PFSK-1 (cell line): ENCODE measurements around the gene JPH2.

ENCODE experiments used
- FOXP2 ChIP-seq: optimal IDR thresholded peaks from 2 replicates; pipeline ENCODE3; 2011; ENCODE audit warnings: borderline replicate concordance, control low read depth, inconsistent platforms; ENCODE audit not compliant: insufficient read depth; ENCODE audit errors: extremely low read length, extremely low read depth
- POLR2AphosphoS5 ChIP-seq: IDR thresholded peaks from 2 replicates; pipeline ENCODE4 v1.6.1; 2012; ENCODE audit warnings: low read depth, mild to moderate bottlenecking, control low read depth, low read length, moderate library complexity
- REST ChIP-seq, 2 experiments: IDR thresholded peaks; 2 replicates each; pipeline versions ENCODE4 v1.6.1 to v1.8.0; 2011 to 2012; ENCODE audit warnings: low read depth in 2 of 2, low read length in 2 of 2, control low read depth in 1 of 2, inconsistent platforms in 1 of 2, mild to moderate bottlenecking in 1 of 2, moderate library complexity in 1 of 2; ENCODE audit not compliant: insufficient read depth in 1 of 2
- SIN3A ChIP-seq: IDR thresholded peaks from 2 replicates; pipeline ENCODE4 v1.6.1; 2012; ENCODE audit warnings: mild to moderate bottlenecking, low read length, moderate library complexity, borderline replicate concordance; ENCODE audit not compliant: insufficient read depth
- TAF1 ChIP-seq: IDR thresholded peaks from 2 replicates; pipeline ENCODE4 v1.6.1; 2012; ENCODE audit warnings: low read length, control low read depth, borderline replicate concordance; ENCODE audit not compliant: insufficient read depth

The JPH2 gene

DNA sequence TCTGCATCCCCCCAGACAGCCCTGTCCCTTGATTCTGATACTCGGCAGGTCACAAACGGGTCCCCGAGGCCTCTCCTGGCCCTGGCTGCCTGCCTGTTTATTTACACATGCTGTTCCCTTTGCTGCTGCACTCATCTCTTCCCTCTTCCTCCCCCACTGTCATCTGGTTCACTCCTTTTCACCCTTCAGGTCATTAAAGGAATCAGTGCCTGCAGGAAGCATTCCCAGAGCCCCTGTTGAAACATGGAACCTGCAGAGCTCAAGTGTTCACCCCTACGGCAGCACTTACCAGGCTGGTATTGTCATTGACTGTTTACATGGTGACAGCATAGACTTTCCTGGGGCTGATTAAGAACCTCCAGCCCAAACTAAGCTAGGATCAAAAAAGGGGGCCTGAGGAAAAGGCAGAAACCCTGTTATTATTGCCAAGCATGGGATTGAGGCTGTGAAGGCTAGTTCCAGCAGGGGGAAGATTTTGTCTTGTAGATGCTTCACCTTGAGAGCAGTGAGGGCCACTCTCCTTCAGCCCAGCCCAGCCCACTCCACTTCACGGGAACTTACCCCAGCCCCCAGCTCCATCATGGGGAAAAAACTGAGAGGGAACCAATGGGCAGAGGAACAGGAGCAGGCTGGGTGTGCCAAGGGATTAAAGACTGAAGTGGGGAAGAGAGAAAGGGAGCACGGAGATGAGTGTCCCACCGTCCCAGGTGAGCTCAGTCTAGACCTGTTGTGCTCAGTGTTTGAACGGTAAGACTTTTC, 73.2 kb downstream of the JPH2 start:
- TF ChIP-seq SIN3A (no peak), REST (IDR thresholded peaks at IDR 0.05; ENCODE audit: insufficient read depth in 1 of 2, low read depth in 2 of 2, low read length in 2 of 2) (no peak), TAF1 (no peak), FOXP2 (no peak), POLR2AphosphoS5 (no peak)

DNA sequence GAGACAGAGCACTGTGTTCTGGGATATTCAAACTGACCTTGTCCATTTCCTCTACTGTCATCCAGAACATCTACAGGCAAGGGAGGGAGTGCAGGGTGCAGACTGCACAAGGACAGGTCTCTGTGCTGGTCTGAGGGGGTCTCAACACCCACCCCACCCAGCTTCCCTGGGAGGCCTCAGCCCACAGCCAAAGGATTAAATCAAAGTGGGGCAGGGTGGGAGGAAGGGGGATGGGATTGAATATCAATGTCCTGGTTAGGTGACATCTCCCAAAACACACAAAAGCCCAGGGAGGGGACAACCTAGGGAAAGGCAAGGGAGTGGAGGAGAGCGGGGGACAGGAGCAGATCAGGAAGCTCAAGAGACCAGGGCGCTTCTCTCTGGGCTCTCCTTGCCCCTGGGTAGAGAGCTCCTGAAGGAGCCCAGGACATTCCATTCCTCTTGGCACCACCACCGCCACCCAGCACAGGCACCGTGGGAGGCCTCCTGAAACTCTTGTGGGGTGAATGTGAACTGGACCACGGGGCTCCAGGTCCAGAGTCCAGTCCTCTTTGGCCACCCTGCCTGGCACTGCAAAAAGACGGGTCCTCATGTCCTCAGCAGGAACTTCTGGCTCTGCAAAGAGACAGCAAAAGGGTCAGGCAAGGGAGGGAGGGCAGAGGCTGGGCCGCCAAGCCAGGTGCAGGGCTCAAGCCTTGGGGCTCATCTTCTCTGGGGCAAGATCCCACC, 73.9 kb downstream of the JPH2 start:
- TF ChIP-seq SIN3A (no peak), TAF1 (no peak), POLR2AphosphoS5 (no peak), FOXP2 (no peak), REST (IDR thresholded peaks at IDR 0.05; ENCODE audit: insufficient read depth in 1 of 2, low read depth in 2 of 2, low read length in 2 of 2) (no peak)

DNA sequence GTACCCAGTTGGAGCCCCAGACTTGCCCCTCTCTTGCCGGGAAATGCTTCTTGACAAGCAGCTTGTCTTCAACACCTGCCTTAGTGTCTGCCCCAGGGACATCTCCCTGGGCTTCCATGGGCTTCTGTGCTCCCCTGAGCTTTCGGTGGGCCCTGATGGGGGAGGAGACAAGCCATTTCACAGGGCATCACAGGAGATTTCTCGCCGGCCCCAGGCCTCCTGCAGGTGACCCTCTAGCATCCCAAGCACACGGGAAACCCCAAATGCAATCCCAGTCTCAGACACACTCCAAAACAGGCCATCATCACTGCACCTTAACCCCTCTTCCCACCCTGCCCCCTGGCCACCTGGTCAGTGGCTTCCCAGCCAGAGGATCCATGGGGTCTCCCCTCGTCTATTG, 74.5 kb downstream of the JPH2 start:
- no peak for TF ChIP-seq TAF1
- TF ChIP-seq REST (IDR thresholded peaks at IDR 0.05; ENCODE audit: insufficient read depth in 1 of 2, low read depth in 2 of 2, low read length in 2 of 2) = no peak
- no peak for TF ChIP-seq FOXP2
- TF ChIP-seq POLR2AphosphoS5 = no peak
- no peak for TF ChIP-seq SIN3A

- TF ChIP-seq SIN3A (no peak), POLR2AphosphoS5 (no peak), TAF1 (no peak), REST (IDR thresholded peaks at IDR 0.05; ENCODE audit: insufficient read depth in 1 of 2, low read depth in 2 of 2, low read length in 2 of 2) (no peak), FOXP2 (no peak)
Observed at GRCh38 chr20:44111712-44112335, 75.2 kb downstream of the JPH2 start.
